HepG2 (cell line): ENCODE data around the gene UBE2O. TPM values are rescaled to one million over a fixed set of nuclear protein-coding genes. Genes with fewer than 3 reads are reported as not detected.

Source experiments
- ARID2 ChIP-seq: sonication (generic); formaldehyde crosslinking; IDR thresholded peaks from 2 replicates; pipeline ENCODE4 v1.8.1; 2022; ENCODE audit warnings: mild to moderate bottlenecking, missing genetic modification reagents, borderline replicate concordance
- ELK4 ChIP-seq: sonication (generic); formaldehyde crosslinking; IDR thresholded peaks from 2 replicates; pipeline ENCODE4 v1.9.0; 2021; ENCODE audit warnings: missing genetic modification reagents, borderline replicate concordance
- RXRB ChIP-seq: IDR thresholded peaks from 2 replicates; pipeline ENCODE4 v1.6.1; 2016; ENCODE audit warnings: borderline replicate concordance, missing genetic modification reagents, missing compliant biosample characterization
- UBTF ChIP-seq: sonication (generic); formaldehyde crosslinking; IDR thresholded peaks from 2 replicates; pipeline ENCODE4 v1.4.0; 2020; ENCODE audit warnings: mild to moderate bottlenecking, missing genetic modification reagents
- ZNF143 ChIP-seq: sonication (generic); formaldehyde crosslinking; IDR thresholded peaks from 2 replicates; pipeline ENCODE4 v1.4.0; 2020; ENCODE audit warnings: missing genetic modification reagents
- polyA plus RNA-seq, 8 experiments: library from polyadenylated mRNA; depleted of rRNA in 3 of 8; stranded (reverse) in 7 of 8; unstranded in 1 of 8; fragments of >200 nt; fragmentation: Illumina TruSeq in 4 of 8; extraction: Trizol in 4 of 8; gene quantifications; 2 replicates each; pipeline versions ENCODE4 v1.2.1 to v1.2.3, GENCODE V29; 2011 to 2016; ENCODE audit warnings: low read depth in 4 of 8, missing spikeins in 1 of 8, mixed read lengths in 1 of 8; ENCODE audit not compliant: insufficient read depth in 1 of 8
- total RNA-seq, 5 experiments: library from RNA; depleted of rRNA; stranded (reverse); fragments of >200 nt; fragmentation: Illumina TruSeq; extraction: Trizol; gene quantifications; 2 replicates each; pipeline ENCODE4 v1.2.3, GENCODE V29; 2016; ENCODE audit warnings: low read depth in 1 of 5

UBE2O gene
- total and polyA plus RNA-seq, 2 of the 13 experiments (the other 11 are each of a cell fraction or from before 2014, with no cell fraction given), result 21.5 to 23.5 TPM

GRCh38 chr17:76376318-76377133 lies 76.4 kb downstream of the UBE2O start (continued):
- TF ChIP-seq UBTF, result peak; percentile 55
- TF ChIP-seq ZNF143 (CRISPR knock-in tag), result 0 out of 2 replicates have a peak, but pooled peaks have one; percentile 25
- peak; percentile 94 for TF ChIP-seq RXRB (CRISPR knock-in tag)
- TF ChIP-seq ELK4, result no peak
- 0 out of 2 replicates have a peak, but pooled peaks have one; percentile 71 for TF ChIP-seq ARID2 (CRISPR knock-in tag)
- TF ChIP-seq, all 625 proteins: peak for 314
